ENCODE results near the gene MINDY1.

The MINDY1 gene

GRCh38 chr1:150957666-150958065 lies 49.0 kb downstream of the MINDY1 start:
- TF ChIP-seq, protein P1, sequence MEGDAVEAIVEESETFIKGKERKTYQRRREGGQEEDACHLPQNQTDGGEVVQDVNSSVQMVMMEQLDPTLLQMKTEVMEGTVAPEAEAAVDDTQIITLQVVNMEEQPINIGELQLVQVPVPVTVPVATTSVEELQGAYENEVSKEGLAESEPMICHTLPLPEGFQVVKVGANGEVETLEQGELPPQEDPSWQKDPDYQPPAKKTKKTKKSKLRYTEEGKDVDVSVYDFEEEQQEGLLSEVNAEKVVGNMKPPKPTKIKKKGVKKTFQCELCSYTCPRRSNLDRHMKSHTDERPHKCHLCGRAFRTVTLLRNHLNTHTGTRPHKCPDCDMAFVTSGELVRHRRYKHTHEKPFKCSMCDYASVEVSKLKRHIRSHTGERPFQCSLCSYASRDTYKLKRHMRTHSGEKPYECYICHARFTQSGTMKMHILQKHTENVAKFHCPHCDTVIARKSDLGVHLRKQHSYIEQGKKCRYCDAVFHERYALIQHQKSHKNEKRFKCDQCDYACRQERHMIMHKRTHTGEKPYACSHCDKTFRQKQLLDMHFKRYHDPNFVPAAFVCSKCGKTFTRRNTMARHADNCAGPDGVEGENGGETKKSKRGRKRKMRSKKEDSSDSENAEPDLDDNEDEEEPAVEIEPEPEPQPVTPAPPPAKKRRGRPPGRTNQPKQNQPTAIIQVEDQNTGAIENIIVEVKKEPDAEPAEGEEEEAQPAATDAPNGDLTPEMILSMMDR (IDR thresholded peaks at IDR 0.05; ENCODE audit: control insufficient read depth, extremely low read depth, insufficient read depth): no peak
- no peak for DNase-seq (ENCODE audit: low read depth)
- no peak overlapping the region for H3K4me3 ChIP-seq (ENCODE audit: low read depth, low read length)

DNA sequence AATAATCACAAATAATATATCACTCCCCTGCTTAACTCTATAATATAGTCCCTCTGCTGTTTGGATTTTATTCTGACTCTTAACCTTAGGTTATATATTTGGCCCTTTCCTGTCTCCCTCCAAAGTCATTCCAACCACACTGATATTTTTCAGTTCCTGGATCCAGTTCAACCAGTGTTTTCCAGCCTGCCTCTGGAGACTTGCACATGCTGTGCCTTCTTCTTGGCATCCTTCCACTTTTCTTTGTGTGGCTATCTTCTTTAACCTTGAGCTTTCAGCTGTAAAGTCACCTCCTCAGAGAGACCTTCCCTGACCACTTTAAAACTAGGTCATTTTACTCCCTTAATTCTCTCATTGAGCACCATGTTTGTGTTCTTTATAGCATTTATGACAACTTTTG lies 51.4 kb downstream of the MINDY1 start:
- TF ChIP-seq, protein P1 (IDR thresholded peaks at IDR 0.05; ENCODE audit: control insufficient read depth, extremely low read depth, insufficient read depth): no peak
- no peak for DNase-seq (ENCODE audit: low read depth)

GRCh38 chr1:150954708-150955107 lies 52.0 kb downstream of the MINDY1 start:
- no peak overlapping the region for H3K4me3 ChIP-seq (ENCODE audit: low read depth, low read length)
- no peak for DNase-seq (ENCODE audit: low read depth)
- TF ChIP-seq, protein P1 (IDR thresholded peaks at IDR 0.05; ENCODE audit: control insufficient read depth, extremely low read depth, insufficient read depth): no peak

More for the DNA sequence above, 51.4 kb downstream of the MINDY1 start:
- H3K4me3 ChIP-seq (ENCODE audit: low read depth, low read length): no peak overlapping the region
